ENCODE measurements around the gene MYL7. TPM values are rescaled to one million over a fixed set of nuclear protein-coding genes. Genes with fewer than 3 reads are reported as not detected.

The MYL7 gene
- total and polyA plus RNA-seq, 8 donors, result 0.82 to 5.5 (median 1.2) TPM; not detected in 2

DNA sequence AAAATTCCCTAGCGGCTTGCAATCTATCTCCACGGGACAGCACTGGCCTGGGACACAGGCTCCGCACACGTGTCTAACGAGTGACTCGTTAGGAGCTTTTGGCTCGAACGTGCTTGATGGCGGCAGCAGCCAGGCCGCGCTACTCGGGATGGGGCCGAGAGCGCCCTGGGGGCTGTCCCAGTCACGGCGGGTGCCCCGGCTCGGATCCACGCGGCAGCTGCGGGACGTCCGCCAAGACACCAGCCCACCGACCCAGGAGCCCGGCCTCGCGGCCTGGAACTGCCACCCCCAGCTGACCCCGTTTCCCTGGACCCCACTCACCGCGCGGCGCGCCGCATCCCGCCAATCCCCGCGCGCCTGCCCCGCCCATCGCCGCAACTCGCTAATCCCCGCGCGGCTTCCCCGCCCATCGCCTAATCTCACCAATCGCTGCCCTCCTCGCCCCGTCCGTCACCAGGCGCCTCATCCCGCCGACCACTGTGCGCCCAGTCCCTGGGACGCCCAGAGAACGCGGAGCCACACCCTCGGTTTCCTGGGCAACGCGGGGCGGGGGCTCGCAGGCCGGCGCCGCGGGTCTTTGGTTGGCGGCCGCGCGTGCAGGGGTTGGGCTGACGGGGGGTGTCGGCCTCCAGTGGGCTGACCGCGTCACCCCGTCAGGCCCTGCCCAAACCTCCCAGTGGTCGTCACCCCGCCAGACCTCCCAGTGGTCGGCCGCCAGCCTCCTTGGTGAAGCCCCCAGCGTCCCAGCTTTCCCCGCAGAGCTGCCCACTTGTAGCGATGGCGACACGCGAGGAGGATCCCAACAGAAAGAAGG is 17.7 kb downstream of the MYL7 start, which contains the start of gene POLD2:
POLD2 (minus strand) TSS at position 359 of the 814 bp plus-strand sequence. CDS start 1,495 bp downstream, outside the sequence.
- peak; percentile 99 for ATAC-seq
- H3K27ac ChIP-seq, result peak within 1 kb of the TSS; percentile 66 to 82
- peaks cover 9 to 32% of the 10 kb centered on the region in 2 donors for H3K4me1 ChIP-seq
- H3K27me3 ChIP-seq, result no peaks in the 10 kb centered on the region
- peaks cover 0 to 15% of the 10 kb centered on the region in 2 donors for H3K36me3 ChIP-seq
- peak; percentile 98 to 99 (median 98) for DNase-seq
- H3K4me3 ChIP-seq, result peak within 1 kb of the TSS; percentile 75 to 87
- TF ChIP-seq, protein P1, sequence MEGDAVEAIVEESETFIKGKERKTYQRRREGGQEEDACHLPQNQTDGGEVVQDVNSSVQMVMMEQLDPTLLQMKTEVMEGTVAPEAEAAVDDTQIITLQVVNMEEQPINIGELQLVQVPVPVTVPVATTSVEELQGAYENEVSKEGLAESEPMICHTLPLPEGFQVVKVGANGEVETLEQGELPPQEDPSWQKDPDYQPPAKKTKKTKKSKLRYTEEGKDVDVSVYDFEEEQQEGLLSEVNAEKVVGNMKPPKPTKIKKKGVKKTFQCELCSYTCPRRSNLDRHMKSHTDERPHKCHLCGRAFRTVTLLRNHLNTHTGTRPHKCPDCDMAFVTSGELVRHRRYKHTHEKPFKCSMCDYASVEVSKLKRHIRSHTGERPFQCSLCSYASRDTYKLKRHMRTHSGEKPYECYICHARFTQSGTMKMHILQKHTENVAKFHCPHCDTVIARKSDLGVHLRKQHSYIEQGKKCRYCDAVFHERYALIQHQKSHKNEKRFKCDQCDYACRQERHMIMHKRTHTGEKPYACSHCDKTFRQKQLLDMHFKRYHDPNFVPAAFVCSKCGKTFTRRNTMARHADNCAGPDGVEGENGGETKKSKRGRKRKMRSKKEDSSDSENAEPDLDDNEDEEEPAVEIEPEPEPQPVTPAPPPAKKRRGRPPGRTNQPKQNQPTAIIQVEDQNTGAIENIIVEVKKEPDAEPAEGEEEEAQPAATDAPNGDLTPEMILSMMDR (IDR thresholded peaks at IDR 0.05), result no peak
- no peaks in the 10 kb centered on the region for H3K9me3 ChIP-seq
- intact Hi-C loops (cut with DNase I), result no loop called here

DNA sequence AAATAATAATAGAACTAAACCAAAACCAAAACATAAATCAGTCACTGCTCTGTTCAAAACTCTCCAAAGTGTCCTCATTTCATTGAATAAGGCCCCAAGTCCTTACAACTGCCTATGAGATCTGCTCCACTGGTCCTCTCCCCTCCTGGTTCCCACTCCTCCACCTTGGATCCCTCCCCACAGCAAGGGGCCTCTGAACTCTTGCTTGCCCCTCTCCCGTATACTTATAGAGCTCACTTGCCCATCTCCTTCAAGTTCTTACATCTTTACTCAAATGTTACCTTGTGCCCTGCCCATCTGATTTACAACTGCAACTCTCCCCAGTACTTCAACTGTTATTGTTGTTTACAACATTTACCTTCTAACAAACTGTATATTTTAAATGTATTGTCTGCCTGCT is 18.6 kb downstream of the MYL7 start:
- H3K4me3 ChIP-seq, result peak overlapping the region; percentile 75 to 87
- H3K36me3 ChIP-seq, result peaks cover 0 to 23% of the 10 kb centered on the region in 2 donors
- no peak for DNase-seq
- TF ChIP-seq, protein P1 (IDR thresholded peaks at IDR 0.05), result no peak
- H3K4me1 ChIP-seq, result peaks cover 9 to 32% of the 10 kb centered on the region in 2 donors
- H3K27ac ChIP-seq, result peak overlapping the region; percentile 66 to 82
- no peaks in the 10 kb centered on the region for H3K9me3 ChIP-seq
- no peak for ATAC-seq
- H3K27me3 ChIP-seq, result no peaks in the 10 kb centered on the region
- intact Hi-C loops (cut with DNase I), result no loop called here

DNA sequence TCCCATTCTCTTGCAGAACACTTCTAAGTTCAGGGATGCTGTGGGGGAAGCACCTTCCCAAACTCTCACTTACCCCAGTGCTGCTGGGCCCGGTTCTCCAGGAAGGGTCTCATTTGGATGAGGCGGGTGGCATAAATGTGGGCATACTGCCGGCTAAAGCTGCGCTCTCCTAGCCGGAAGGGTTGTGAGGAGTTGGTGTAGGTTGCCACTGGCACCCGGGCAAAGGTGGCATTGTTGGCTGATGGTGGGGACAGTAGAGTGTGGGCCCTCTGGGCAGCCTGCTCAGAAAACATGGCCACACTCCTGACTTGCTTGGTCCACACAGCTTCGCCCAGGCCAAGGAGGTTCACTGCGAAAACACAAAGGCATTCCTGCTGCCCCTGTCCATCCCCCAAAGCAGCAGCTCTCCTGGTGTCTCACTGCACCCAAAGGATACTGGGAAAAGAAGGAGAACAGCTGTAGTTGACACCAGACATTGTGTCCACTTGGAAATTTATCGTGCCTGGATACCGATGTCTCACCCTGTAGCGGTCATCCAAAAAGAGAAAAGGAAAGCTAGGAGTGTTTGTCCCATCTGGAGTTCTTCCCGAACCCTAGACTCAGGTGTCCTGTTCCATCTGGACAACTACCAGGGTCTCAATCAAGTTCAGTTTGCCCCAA is 19.2 kb downstream of the MYL7 start:
- Histone ChIP-seq H3K27ac (no peak overlapping the region), H3K27me3 (no peaks in the 10 kb centered on the region), H3K36me3 (peaks cover 0 to 30% of the 10 kb centered on the region in 2 donors), H3K9me3 (no peaks in the 10 kb centered on the region), H3K4me3 (peak overlapping the region in 1 of 2 donors; percentile 87), H3K4me1 (peaks cover 9 to 32% of the 10 kb centered on the region in 2 donors)
- DNase-seq (no peak), ATAC-seq (no peak)
- intact Hi-C loops (cut with DNase I), result no loop called here
- TF ChIP-seq, protein P1 (IDR thresholded peaks at IDR 0.05), result no peak

DNA sequence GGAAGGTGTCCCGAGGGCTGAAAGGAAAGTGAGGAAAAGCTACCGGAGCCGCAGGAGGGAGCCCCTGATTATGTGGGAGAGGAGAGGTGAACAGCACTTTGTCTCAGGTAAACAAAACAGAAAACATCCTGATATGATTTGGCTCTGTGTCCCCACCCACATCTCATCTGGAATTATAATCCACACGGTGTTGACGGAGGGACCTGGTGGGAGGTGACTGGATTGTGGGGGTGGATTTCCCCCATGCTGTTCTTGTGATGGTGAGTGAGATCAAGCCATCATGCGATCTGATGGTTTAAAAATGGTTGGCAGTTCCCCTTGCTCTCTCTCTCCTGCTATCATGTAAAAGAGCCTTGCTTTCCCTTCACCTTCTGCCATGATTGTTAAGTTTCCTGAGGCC is 20.7 kb downstream of the MYL7 start:
- intact Hi-C loops (cut with DNase I), result no loop called here
- Histone ChIP-seq H3K36me3 (peaks cover 0 to 45% of the 10 kb centered on the region in 2 donors), H3K27me3 (no peaks in the 10 kb centered on the region), H3K4me1 (peaks cover 9 to 32% of the 10 kb centered on the region in 2 donors), H3K27ac (no peak overlapping the region), H3K9me3 (no peaks in the 10 kb centered on the region), H3K4me3 (no peak overlapping the region)
- ATAC-seq (no peak), DNase-seq (no peak)
- TF ChIP-seq, protein P1 (IDR thresholded peaks at IDR 0.05), result no peak

DNA sequence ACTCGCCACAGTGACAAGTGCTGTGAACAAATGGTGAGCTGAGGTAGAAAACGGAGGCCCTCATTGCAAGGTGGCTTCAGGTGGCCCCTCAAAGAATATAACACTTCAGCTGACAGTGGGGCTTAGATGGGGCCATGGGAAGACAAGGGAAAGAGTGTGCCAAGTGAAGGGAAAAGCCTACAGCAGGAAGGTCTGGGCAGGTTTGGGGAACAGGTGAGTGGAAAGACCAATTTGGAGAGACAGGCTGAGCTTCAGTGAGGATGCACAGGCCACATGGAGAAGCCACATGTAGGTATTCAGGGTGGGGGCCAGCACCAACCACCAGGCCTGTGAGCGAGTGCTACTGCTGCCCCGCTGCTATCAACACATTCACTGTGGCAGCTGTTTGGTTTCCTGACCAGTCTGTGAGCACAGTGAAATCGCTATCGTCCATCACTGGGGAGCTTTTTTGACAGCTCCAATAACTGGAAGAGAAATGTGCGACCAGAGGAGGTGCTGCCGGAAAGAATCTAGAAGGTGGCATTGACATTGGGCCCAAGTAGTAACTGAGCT is 21.2 kb downstream of the MYL7 start:
- ATAC-seq (no peak), DNase-seq (no peak)
- H3K36me3 ChIP-seq, result peaks cover 0 to 50% of the 10 kb centered on the region in 2 donors
- H3K4me1 ChIP-seq, result peaks cover 9 to 32% of the 10 kb centered on the region in 2 donors
- TF ChIP-seq, protein P1 (IDR thresholded peaks at IDR 0.05), result no peak
- intact Hi-C loops (cut with DNase I), result no loop called here
- no peak overlapping the region for H3K4me3 ChIP-seq
- no peak overlapping the region for H3K27ac ChIP-seq
- H3K27me3 ChIP-seq, result no peaks in the 10 kb centered on the region
- no peaks in the 10 kb centered on the region for H3K9me3 ChIP-seq
